HG03025 (cell line): ENCODE data around the gene TP73.
"Not testable (repeated sequence)": the region's sequence is repeated elsewhere in the genome, so short reads cannot be mapped to it uniquely, and the experiment has no call there.

Experiments used
- ATAC-seq: cut with Tn5 transposase; IDR thresholded peaks from one replicate; pipeline ENCODE4 v1.9.1; 2021; ENCODE audit warnings: mild to moderate bottlenecking, moderate library complexity; ENCODE audit not compliant: unreplicated experiment, low FRiP score

The TP73 gene

DNA sequence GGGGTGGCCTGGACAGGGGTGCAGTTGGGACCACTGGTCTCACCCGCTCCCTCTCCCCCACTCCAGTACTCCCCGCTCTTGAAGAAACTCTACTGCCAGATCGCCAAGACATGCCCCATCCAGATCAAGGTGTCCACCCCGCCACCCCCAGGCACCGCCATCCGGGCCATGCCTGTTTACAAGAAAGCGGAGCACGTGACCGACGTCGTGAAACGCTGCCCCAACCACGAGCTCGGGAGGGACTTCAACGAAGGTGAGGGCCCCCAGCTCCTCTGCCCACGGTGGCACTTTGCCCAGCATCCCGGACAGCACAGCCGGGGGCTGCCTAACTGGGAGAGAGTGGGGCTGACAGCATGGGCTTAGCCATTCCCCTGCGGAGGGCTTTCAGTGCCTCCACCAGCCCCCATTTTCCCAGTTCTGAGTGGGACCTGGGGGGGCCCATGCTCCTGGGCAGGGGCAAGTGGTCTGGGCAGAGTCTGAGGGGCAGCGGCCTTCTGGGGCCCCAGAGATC lies 69.7 kb downstream of the TP73 start:
- no peak for ATAC-seq

DNA sequence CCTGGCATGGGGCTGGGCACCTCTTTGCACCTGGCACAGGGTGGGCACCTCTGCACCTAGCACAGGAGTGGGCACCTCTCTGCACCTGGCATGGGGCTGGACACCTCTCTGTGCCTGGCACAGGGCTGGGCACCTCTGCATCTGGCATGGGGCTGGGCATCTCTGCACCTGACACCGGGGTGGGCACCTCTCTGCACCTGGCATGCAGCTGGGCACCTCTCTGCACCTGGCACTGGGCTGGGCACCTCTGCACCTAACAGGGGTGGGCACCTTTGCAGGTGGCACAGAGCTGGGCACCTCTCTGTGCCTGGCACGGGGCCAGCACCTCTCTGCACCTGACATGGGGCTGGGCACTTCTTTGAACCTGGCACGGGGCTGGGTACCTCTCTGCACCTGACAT lies 70.5 kb downstream of the TP73 start:
- no peak for ATAC-seq

DNA sequence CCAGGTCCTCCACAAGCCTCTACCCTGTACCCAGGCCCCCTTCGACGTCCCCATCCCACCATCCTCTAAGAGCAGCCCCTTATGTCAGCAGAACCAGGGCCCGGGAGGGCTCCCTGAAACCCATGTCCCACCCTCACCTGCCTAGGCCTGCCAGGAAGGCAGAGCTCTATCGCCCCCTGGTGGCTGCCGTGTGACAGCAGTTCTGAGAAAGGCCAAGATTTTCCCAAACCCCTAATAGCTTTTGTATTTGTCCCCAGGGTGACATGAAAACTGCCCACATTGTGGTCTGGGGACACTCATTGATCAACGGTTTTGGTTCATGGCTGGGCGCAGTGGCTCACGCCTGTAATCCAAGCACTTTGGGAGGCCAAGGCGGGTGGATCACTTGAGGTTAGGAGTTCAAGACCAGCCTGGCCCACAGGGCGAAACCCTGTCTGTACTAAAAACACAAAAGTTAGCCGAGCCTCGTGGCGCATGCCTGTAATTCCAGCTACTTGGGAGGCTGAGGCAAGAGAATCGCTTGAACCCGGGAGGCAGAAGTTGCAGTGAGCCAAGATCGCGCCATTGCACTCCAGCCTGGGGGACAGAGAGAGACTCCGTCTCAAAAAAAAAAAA lies 72.2 kb downstream of the TP73 start:
- ATAC-seq: not testable (repeated sequence)

DNA sequence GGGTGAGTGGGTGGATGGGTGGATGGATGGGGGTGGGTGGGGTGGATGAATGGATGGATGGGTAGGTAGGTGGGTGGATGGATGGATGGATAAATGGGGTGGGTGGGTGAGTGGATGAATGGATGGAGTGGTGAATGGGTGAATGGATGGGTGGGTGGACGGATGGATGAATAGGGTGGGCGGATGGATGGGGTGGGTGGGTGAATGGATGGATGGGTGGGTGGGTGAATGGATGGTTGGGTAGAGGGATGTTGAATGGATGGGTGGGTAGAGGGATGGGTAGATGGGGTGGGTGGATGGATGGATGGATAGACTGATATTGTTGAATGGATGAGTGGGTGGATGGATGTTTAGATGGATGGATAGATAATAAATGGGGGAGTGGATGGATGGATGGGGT lies 73.0 kb downstream of the TP73 start:
- ATAC-seq: no peak

DNA sequence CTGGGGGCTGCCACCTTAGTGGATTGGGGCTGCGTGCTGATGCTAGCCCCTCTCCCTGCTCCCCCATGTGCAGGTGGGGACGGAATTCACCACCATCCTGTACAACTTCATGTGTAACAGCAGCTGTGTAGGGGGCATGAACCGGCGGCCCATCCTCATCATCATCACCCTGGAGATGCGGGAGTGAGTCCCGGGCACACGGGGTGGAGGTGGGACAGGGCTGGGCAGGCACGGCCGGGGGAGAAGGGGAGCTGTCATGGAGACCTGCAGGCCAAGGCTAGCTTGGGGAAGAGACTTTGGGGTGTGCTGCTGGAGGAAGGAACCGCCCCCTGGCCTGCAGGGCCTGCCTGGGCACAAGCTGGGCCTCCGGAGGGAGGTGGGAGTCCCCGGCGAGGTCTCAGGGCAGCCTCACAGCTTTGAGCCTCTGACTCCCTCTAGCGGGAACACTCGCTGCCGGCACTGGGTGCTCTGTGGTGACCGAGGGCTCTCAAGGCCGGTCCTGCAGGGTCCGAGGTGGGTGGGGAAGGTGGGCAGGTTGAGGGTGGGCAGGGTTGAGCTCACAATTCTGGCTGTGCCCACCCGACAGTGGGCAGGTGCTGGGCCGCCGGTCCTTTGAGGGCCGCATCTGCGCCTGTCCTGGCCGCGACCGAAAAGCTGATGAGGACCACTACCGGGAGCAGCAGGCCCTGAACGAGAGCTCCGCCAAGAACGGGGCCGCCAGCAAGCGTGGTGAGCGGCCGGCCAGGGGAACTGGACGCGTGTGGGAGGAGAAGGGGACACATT lies 74.9 kb downstream of the TP73 start:
- no peak for ATAC-seq

DNA sequence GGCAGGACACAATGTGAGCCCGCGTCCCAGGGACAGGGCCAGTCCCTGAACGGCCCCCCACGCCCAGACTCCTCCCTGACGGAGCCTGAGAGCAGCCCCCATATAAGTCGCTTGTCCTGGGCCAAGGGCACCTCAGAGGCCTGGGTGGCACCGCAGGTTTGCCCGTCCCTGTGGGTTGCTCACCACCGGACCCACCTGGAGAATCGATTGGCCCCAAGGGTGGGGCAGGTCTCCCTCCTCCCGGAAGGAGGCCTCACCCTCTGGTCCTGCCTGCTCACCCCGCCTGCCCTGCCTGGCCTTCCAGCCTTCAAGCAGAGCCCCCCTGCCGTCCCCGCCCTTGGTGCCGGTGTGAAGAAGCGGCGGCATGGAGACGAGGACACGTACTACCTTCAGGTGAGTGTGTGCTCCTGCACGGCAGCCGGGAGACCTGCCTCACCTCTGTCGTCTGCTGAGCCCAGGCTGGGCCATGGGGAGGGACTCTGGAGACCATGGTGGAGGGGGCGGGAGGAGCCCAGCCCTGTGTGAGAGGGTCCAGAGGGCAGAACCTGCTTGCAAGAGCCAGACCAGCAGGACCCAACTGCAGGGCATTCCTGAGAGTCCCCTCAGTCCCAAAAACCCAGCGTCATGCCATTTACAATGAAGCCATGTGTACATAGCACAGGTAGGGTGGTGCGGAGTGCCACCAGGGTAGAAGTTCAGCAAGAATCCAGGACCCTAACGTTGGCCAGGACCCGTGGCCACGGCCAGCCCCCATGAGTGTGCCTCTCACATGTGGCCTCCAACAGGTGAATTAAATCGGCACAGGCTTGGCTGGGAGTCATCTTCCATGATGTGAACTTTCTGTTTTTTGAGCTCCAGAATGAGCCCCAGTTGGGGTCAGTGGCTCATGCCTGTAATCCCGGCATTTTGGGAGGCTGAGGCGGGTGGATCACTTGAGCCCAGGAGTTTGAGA lies 75.8 kb downstream of the TP73 start:
- ATAC-seq: no peak

DNA sequence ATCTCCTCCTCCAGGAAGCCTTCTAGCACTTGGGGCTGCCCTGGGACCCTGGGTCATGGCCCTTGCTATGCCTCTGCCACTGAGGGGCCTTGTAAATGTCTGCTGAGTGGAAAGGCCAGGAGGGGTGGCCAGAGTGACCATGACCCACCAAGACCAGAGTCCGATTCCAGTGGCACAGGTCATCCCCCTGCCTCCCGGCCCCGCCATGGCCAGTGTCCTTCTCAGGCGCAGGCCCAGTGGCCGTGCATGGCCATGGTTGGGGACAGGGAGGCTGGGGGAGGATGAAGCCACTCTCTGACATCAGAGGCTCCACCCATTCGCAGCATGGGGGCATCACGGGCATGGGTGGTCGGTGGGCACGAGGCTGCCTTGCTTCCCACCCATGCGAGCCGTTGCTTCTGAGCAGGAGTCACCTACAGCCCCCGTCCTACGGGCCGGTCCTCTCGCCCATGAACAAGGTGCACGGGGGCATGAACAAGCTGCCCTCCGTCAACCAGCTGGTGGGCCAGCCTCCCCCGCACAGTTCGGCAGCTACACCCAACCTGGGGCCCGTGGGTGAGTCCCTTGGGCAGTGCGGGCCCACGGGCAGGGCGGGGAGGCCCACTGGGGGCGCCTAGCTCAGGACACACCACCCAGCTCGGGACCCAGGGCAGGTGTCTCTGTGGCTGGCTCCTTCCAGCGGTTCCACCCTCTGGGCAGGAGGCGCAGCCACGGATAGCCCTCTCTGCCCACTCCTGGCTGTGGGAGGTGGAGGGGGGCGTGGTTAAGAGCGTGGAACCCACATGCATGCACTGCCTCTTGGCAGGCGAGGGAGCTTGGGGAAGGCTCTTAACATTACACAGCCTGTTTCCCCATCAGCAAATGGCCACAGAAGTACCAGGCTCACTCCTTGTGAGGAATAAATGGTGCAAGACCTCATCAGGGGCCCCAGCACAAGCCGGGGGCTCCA lies 77.6 kb downstream of the TP73 start:
- ATAC-seq: no peak

DNA sequence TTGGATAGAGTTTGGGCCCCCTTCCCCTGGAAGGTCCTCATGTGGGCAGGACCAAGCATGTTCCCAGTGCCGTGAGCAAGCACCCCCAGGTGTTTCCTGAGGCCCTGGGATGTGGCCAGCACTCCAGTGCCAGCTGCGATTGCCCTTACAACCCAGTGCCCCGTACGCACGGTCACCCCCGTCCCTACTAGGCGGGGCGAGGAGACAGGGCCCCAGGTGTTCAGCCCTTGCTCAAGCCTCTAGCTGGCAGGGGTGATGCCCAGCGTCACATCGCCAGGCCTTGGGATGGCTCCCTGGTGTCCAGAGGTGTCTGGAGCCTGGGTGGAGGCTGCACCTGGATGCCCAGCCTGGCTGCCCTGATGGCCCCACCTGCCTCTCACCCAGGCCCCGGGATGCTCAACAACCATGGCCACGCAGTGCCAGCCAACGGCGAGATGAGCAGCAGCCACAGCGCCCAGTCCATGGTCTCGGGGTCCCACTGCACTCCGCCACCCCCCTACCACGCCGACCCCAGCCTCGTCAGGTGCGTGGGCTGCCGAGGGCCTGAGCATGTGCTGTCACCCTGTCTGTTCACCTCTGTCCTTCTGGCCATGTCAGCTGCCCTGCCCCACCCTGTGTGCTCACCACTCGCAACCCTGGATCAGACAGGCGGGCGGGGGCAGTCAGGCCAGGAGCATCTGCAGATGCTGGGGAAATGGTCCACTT lies 78.4 kb downstream of the TP73 start:
- no peak for ATAC-seq

DNA sequence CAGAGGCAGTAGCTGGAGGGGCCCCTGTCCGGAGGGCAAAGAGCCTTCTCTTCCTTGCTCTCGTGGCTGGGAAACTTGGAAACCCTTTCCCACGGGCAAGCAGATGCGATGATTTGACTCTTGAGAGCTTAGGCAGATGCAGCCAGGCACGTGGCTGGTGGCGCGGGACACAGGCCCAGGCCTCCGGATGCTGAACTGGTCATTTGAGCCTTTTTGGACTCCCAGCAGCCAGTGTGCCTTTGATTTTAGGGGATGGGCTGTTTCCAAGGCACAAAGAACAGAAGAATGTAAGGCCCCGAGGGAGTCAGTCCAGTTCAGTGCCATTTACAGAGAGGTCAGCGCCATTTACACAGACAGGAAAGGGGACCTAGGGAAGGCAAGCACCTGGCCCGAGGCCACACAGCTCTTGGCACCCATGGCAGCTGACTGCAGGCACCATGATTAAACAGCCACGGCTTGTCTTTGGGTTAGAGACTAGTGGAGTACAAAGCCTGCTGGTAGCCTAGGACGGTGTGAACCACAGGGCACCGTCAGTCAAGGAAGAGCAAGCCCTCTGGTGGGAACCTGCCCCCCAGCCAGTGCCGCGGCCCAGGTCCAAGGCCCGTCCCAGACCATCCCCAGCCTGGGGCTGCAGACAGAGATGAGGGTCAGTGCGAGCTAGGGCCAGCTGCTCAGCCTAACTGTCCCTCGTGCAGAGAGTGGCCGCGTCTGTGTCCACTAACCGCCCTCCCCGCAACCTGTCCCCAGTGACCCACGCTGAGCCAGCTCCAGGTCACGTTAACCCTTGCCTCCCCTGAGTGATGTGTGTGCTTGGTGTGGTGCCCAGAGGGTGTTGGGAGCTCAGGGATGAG lies 79.5 kb downstream of the TP73 start:
- ATAC-seq: no peak

DNA sequence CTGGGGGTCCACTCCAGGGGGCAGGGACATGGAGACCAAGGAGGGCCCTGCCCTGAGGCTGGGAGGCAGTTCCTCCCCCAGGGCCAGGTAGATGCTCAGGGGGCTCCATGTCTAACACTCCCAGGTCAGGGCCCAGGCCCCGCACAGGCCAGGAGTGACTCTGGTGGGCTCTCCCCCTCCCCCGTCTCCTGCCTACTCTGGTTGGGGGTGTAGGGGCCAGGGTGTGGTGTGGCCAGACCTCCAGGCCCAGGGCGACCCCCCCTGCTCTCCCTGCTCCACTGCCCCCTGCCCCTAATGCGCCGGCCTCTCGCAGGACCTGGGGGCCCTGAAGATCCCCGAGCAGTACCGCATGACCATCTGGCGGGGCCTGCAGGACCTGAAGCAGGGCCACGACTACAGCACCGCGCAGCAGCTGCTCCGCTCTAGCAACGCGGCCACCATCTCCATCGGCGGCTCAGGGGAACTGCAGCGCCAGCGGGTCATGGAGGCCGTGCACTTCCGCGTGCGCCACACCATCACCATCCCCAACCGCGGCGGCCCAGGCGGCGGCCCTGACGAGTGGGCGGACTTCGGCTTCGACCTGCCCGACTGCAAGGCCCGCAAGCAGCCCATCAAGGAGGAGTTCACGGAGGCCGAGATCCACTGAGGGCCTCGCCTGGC lies 80.2 kb downstream of the TP73 start:
- no peak for ATAC-seq

DNA sequence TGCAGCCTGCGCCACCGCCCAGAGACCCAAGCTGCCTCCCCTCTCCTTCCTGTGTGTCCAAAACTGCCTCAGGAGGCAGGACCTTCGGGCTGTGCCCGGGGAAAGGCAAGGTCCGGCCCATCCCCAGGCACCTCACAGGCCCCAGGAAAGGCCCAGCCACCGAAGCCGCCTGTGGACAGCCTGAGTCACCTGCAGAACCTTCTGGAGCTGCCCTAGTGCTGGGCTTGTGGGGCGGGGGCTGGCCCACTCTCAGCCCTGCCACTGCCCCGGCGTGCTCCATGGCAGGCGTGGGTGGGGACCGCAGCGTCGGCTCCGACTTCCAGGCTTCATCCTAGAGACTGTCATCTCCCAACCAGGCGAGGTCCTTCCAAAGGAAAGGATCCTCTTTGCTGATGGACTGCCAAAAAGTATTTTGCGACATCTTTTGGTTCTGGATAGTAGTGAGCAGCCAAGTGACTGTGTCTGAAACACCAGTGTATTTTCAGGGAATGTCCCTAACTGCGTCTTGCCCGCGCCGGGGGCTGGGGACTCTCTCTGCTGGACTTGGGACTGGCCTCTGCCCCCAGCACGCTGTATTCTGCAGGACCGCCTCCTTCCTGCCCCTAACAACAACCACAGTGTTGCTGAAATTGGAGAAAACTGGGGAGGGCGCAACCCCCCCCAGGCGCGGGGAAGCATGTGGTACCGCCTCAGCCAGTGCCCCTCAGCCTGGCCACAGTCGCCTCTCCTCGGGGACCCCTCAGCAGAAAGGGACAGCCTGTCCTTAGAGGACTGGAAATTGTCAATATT lies 81.0 kb downstream of the TP73 start:
- ATAC-seq: no peak

DNA sequence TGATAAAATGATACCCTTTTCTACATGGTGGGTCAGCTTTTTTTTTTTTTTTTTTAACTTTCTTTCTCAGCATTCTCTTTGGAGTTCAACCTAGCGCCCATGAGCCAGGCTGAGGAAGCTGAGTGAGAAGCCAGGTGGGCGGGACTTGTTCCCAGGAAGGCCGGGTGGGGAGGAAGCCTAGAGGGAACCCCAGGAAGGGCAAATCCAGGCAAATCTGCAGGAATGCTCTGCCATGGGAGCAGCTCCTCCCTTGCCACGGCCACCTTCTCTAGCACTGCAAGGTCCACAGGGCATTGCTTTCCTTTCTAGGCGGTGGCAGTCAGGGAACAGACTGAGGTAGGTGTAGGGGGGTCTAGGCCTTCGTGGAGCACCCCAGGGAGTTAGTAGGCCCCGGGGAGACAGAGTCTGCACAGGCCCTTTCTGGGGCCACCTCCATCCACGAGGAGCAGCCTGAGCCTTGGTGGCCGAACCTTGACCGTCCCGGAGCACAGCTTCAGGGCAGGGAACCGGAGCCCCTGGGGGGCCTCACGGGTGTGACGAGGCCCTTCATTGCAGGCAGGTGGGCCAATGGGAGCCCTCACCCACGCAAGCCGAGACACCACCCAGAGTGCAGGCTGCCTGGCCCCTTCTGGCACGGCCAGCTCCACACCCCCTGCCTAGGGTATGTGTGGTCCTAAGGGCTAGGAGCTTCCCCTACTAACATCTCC lies 81.7 kb downstream of the TP73 start:
- no peak for ATAC-seq

DNA sequence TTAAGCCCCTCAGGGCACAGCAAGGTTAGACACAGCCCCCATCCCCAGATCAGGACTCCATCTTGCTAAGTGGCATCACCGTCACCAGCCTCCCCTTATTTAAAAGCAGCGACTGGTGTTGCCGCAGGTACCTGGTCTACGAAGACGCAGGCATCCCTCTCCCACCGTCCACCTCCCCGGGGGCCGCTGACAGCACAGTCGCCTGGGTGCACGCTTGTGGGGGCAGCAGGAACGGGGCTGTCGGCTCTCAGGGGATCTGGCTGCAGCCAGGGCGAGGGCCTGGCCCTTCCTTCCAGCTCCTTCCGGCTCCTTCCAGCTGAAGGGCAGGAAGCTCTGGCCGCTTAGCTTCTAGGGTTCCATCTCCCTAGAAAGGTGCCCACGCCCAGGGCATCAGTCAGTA lies 82.3 kb downstream of the TP73 start:
- no peak for ATAC-seq

DNA sequence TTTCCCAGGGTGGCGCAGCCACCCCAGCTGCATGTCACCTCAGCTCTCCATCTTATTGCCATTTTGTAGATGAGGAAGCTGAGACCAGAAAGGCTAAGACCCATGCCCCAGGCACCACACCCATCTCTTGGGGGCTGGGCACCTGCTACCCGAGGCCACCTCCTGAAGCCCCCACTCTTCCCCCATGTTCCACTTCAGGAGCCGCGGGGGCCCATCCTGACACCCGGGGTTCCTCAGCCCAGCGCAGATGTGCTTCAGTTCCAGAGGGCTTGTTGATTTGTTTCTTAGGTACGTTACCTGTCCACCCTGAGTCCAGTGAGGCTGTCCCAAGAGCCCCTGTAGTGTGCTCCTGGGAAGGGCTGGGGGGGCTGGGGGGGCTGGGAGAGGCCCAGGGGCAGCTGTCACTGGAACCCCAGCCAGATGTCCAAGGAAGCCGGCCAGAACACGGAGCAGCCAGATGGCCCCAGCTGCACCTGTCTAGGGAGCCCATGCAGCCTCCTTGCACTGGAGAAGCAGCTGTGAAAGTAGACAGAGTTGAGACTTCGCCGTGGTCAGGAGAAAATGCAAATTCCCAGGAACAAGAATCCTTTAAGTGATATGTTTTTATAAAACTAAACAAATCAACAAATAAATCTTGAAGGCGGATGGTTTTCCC lies 82.8 kb downstream of the TP73 start:
- no peak for ATAC-seq

DNA sequence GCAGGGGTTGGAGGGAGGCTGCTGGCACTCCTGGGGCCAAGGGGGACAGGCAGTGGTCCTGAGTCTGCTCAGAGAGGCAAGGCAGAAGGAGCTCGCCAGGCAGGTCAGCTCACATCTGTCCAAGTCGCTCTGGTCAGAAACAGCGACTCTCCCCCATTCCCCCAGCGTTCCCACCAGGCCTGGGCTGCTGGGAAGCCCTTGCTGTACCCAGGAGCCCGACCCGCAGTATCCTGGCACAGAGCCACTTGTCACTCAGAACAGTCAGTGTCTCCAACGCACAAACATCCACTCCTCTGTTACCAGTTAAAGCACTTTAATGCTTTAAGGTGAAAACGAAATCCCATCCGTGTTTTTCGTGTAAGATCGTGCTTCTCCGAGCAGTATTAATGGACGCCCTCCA lies 83.4 kb downstream of the TP73 start:
- ATAC-seq: no peak

DNA sequence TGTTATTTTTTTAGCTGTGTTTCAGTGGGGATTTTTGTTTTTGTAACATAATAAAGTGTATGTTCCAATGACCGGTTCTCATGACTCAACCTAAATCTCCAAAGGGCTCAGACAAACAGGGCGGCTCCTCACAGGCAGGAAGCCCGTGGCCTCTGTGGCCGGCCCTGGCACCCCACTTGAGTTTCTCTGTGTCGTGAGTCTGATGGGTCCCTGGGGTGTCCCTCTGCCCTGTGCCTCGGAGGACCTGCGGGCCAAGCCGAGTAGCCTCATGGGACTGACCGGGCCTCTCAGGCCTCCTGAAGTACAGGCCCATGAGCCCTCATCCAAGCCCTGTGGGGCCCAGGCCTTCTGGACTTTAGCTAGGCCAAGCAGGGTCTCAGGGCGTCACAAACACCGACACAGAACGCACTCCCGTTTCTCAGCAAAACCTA lies 83.8 kb downstream of the TP73 start:
- ATAC-seq: no peak
